K562 (cell line): ENCODE results near the gene WDR18. TPM values are rescaled to one million over a fixed set of nuclear protein-coding genes. Genes with fewer than 3 reads are reported as not detected.

Source experiments
- ARID4B ChIP-seq: sonication (generic); formaldehyde crosslinking; IDR thresholded peaks from 2 replicates; pipeline ENCODE4 v1.8.0; 2022; ENCODE audit warnings: mild to moderate bottlenecking, missing genetic modification reagents
- ID3 ChIP-seq, 2 experiments: fragments of 250-450 bp in 1 of 2; fragments of 450-650 bp in 1 of 2; sonication (Bioruptor Pico) in 1 of 2; IDR thresholded peaks; 2 replicates each; pipeline versions ENCODE4 v1.6.1 to v1.8.0; 2016 to 2021; ENCODE audit warnings: mild to moderate bottlenecking in 2 of 2, moderate library complexity in 2 of 2, missing compliant biosample characterization in 1 of 2, missing genetic modification characterization in 1 of 2
- MYNN ChIP-seq, 2 experiments: sonication (generic); formaldehyde crosslinking in 1 of 2; IDR thresholded peaks; 2 replicates each; pipeline versions ENCODE4 v1.5.0 to v1.6.1; 2016 to 2020; ENCODE audit warnings: antibody characterized with exemption in 1 of 2, missing genetic modification reagents in 1 of 2
- NFE2L1 ChIP-seq: fragments of 450-650 bp; IDR thresholded peaks from 2 replicates; pipeline ENCODE4 v1.6.1; 2016; ENCODE audit warnings: missing genetic modification characterization, low read depth, mild to moderate bottlenecking, missing compliant biosample characterization, moderate library complexity, borderline replicate concordance
- NFRKB ChIP-seq: fragments of 450-650 bp; IDR thresholded peaks from 2 replicates; pipeline ENCODE4 v1.6.1; 2016; ENCODE audit warnings: low read depth
- PCBP2 ChIP-seq: fragments of 200-400 bp; formaldehyde crosslinking; IDR thresholded peaks from 2 replicates; pipeline ENCODE4 v1.6.1; 2018; ENCODE audit warnings: low read length, low read depth, mild to moderate bottlenecking, moderate library complexity; ENCODE audit not compliant: poor library complexity, severe bottlenecking
- PRPF4 ChIP-seq: fragments of 200-400 bp; formaldehyde crosslinking; IDR thresholded peaks from one replicate; pipeline ENCODE4 v1.6.1; 2017; ENCODE audit warnings: low read length, low read depth, mild to moderate bottlenecking; ENCODE audit not compliant: insufficient read depth, poor library complexity, severe bottlenecking
- RBM25 ChIP-seq: fragments of 200-400 bp; formaldehyde crosslinking; IDR thresholded peaks from 2 replicates; pipeline ENCODE4 v1.6.1; 2018; ENCODE audit warnings: low read length, low read depth, moderate library complexity; ENCODE audit not compliant: severe bottlenecking
- RUNX1 ChIP-seq: sonication (generic); IDR thresholded peaks from 2 replicates; pipeline ENCODE4 v1.6.1; 2016; ENCODE audit warnings: antibody characterized with exemption, low read depth
- USF1 ChIP-seq: sonication (generic); formaldehyde crosslinking; IDR thresholded peaks from 2 replicates; pipeline ENCODE4 v1.9.0; 2022; ENCODE audit warnings: mild to moderate bottlenecking, missing genetic modification reagents
- ZNF584 ChIP-seq: fragments of 200-800 bp; sonication (Bioruptor generic); IDR thresholded peaks from 2 replicates; pipeline ENCODE4 v1.6.1; 2016; ENCODE audit warnings: low read depth, mild to moderate bottlenecking, missing genetic modification characterization, missing compliant biosample characterization
- ZNF75A ChIP-seq: fragments of 450-650 bp; formaldehyde crosslinking; IDR thresholded peaks from 2 replicates; pipeline ENCODE4 v1.4.0; 2020; ENCODE audit warnings: mild to moderate bottlenecking
- ZNF785 ChIP-seq: fragments of 250-450 bp; sonication (Bioruptor Pico); IDR thresholded peaks from 2 replicates; pipeline ENCODE4 v1.4.0; 2020; ENCODE audit warnings: mild to moderate bottlenecking
- polyA plus RNA-seq, 8 experiments: library from polyadenylated mRNA; depleted of rRNA in 4 of 8; stranded (reverse) in 5 of 8; unstranded in 3 of 8; fragments of >200 nt; fragmentation: Nextera tagmentation in 2 of 8; fragmentation: Illumina TruSeq in 1 of 8; extraction: Ambion mirVana in 2 of 8; extraction: Trizol in 1 of 8; gene quantifications; 2 replicates each; pipeline versions ENCODE4 v1.2.1 to v1.2.3, GENCODE V29; 2011 to 2014; ENCODE audit warnings: inconsistent platforms in 1 of 8, missing spikeins in 1 of 8
- total RNA-seq, 7 experiments: library from RNA; depleted of rRNA in 6 of 7; stranded (reverse); fragments of >200 nt in 6 of 7; fragmentation: Illumina TruSeq in 2 of 7; extraction: Trizol in 2 of 7; gene quantifications; 2 replicates each; pipeline versions ENCODE4 v1.2.1 to v1.2.3, GENCODE V29; 2011 to 2021; ENCODE audit warnings: low replicate concordance in 1 of 7
- TF ChIP-seq, protein P1 (sequence below): fragments of 250-450 bp; sonication (Bioruptor Pico); IDR thresholded peaks from 2 replicates; pipeline ENCODE4 v1.4.0; 2020; ENCODE audit warnings: mild to moderate bottlenecking
- TF ChIP-seq, protein P2 (sequence below): sonication (generic); formaldehyde crosslinking; IDR thresholded peaks from 2 replicates; pipeline ENCODE4 v1.8.1; 2023; ENCODE audit warnings: mild to moderate bottlenecking, missing genetic modification reagents

WDR18 gene
- total and polyA plus RNA-seq, 9 of the 15 experiments (the other 6 are each of a cell fraction or from before 2014, with no cell fraction given) = 0.65 to 181 (median 30.1) TPM

GRCh38 chr19:1041835-1042685 is 57.9 kb downstream of the WDR18 start (continued):
- peak; percentile 86; the same call in 1 of the 2 replicates for TF ChIP-seq ARID4B
- no peak for TF ChIP-seq ZNF785 (CRISPR knock-in tag)
- TF ChIP-seq MYNN (IDR thresholded peaks at IDR 0.05) = peak; percentile 71
- no peak for TF ChIP-seq MYNN (CRISPR knock-in tag; IDR thresholded peaks at IDR 0.05)
- 0 out of 2 replicates have a peak, but pooled peaks have one; percentile 17 for TF ChIP-seq RUNX1
- TF ChIP-seq USF1 = no peak
- TF ChIP-seq PCBP2 = no peak
- TF ChIP-seq, protein P1, sequence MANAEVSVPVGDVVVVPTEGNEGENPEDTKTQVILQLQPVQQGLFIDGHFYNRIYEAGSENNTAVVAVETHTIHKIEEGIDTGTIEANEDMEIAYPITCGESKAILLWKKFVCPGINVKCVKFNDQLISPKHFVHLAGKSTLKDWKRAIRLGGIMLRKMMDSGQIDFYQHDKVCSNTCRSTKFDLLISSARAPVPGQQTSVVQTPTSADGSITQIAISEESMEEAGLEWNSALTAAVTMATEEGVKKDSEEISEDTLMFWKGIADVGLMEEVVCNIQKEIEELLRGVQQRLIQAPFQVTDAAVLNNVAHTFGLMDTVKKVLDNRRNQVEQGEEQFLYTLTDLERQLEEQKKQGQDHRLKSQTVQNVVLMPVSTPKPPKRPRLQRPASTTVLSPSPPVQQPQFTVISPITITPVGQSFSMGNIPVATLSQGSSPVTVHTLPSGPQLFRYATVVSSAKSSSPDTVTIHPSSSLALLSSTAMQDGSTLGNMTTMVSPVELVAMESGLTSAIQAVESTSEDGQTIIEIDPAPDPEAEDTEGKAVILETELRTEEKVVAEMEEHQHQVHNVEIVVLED (CRISPR knock-in tag) = no peak
- TF ChIP-seq PRPF4 = no peak
- no peak for TF ChIP-seq NFE2L1
- no peak for TF ChIP-seq ID3 (CRISPR knock-in tag; IDR thresholded peaks at IDR 0.05)
- no peak for TF ChIP-seq ID3 (tag; IDR thresholded peaks at IDR 0.05)
- TF ChIP-seq ZNF75A (CRISPR knock-in tag) = no peak
- TF ChIP-seq NFRKB = no peak
- peak; percentile 93 for TF ChIP-seq RBM25
- TF ChIP-seq, protein P2, sequence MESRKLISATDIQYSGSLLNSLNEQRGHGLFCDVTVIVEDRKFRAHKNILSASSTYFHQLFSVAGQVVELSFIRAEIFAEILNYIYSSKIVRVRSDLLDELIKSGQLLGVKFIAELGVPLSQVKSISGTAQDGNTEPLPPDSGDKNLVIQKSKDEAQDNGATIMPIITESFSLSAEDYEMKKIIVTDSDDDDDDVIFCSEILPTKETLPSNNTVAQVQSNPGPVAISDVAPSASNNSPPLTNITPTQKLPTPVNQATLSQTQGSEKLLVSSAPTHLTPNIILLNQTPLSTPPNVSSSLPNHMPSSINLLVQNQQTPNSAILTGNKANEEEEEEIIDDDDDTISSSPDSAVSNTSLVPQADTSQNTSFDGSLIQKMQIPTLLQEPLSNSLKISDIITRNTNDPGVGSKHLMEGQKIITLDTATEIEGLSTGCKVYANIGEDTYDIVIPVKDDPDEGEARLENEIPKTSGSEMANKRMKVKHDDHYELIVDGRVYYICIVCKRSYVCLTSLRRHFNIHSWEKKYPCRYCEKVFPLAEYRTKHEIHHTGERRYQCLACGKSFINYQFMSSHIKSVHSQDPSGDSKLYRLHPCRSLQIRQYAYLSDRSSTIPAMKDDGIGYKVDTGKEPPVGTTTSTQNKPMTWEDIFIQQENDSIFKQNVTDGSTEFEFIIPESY (CRISPR knock-in tag) = no peak; the same call in 1 of the 2 replicates
- TF ChIP-seq ZNF584 (CRISPR knock-in tag) = no peak
